Caco-2 (cell line): ENCODE data around the gene KRTAP12-4. TPM values are rescaled to one million over a fixed set of nuclear protein-coding genes. Genes with fewer than 3 reads are reported as not detected.

Source experiments
- BruUV-seq: library from RNA; stranded (reverse); fragments of 400-500 nt; replicated peaks from 2 replicates; lab custom pipeline; 2021; lab: Mats Ljungman, UMichigan
- CTCF ChIA-PET: fragments of 300-600 bp; sonication (Branson Sonifier 250); formaldehyde crosslinking; loops from one replicate; lab custom pipeline; 2022; ENCODE audit warnings: antibody characterized with exemption; lab: Charles Lee
- POLR2A ChIA-PET: fragments of 300-600 bp; sonication (Branson Sonifier 250); formaldehyde crosslinking; loops from one replicate; lab custom pipeline; 2022; ENCODE audit warnings: antibody characterized with exemption; lab: Charles Lee
- DNase-seq, 2 experiments: peaks; one replicate each; pipeline versions ENCODE4 v3.0.0 to v3.0.0-alpha.2; 2020 to 2022
- H3K27me3 ChIP-seq: replicated peaks from 2 replicates; pipeline ENCODE4 v1.6.0; 2011; ENCODE audit warnings: low read length; ENCODE audit not compliant: control insufficient read depth, insufficient read depth
- H3K36me3 ChIP-seq: 2 replicates; pipeline ENCODE4 v1.5.1; 2011; ENCODE audit warnings: low read length; ENCODE audit not compliant: control insufficient read depth, insufficient read depth
- H3K4me1 ChIP-seq: fragments of 250-450 bp; sonication (Bioruptor Pico); 2 replicates; pipeline ENCODE4 v1.5.1; 2020; ENCODE audit warnings: mild to moderate bottlenecking
- H3K4me3 ChIP-seq: 2 replicates; pipeline ENCODE4 v1.5.1; 2011; ENCODE audit warnings: low read depth, mild to moderate bottlenecking, control low read depth, low read length
- H3K9me3 ChIP-seq: fragments of 250-450 bp; sonication (Bioruptor Pico); 2 replicates; pipeline ENCODE4 v1.5.1; 2020; ENCODE audit warnings: mild to moderate bottlenecking, moderate library complexity
- H3K27ac Mint-ChIP-seq: one replicate; pipeline ENCODE4 v1.8.0; 2022; ENCODE audit warnings: mixed read lengths; ENCODE audit not compliant: unreplicated experiment
- H3K27me3 Mint-ChIP-seq: one replicate; pipeline ENCODE4 v1.8.0; 2022; ENCODE audit warnings: mixed read lengths; ENCODE audit not compliant: insufficient read depth, unreplicated experiment
- H3K36me3 Mint-ChIP-seq: one replicate; pipeline ENCODE4 v1.8.0; 2022; ENCODE audit warnings: mild to moderate bottlenecking, mixed read lengths; ENCODE audit not compliant: insufficient read depth, unreplicated experiment
- H3K4me1 Mint-ChIP-seq: one replicate; pipeline ENCODE4 v1.8.0; 2022; ENCODE audit warnings: low read depth, mixed read lengths; ENCODE audit not compliant: unreplicated experiment
- H3K4me3 Mint-ChIP-seq: one replicate; pipeline ENCODE4 v1.8.0; 2022; ENCODE audit warnings: mild to moderate bottlenecking, moderate library complexity, mixed read lengths; ENCODE audit not compliant: unreplicated experiment
- H3K9me3 Mint-ChIP-seq: one replicate; pipeline ENCODE4 v1.8.0; 2022; ENCODE audit warnings: mixed read lengths; ENCODE audit not compliant: unreplicated experiment
- CTCF ChIP-seq, 2 experiments: fragments of 200-600 bp in 1 of 2; IDR thresholded peaks; 1 replicate in 1 of 2; 2 replicates in 1 of 2; pipeline versions ENCODE4 v1.5.1 to v1.8.0; 2011 to 2022; ENCODE audit warnings: antibody characterized with exemption in 1 of 2, control low read depth in 1 of 2, inconsistent platforms in 1 of 2, low read depth in 1 of 2, low read length in 1 of 2, mild to moderate bottlenecking in 1 of 2, moderate library complexity in 1 of 2; ENCODE audit not compliant: insufficient read depth in 1 of 2, severe bottlenecking in 1 of 2, unreplicated experiment in 1 of 2
- intact Hi-C: fragments of 100-400 bp; cut with micrococcal nuclease; formaldehyde crosslinking; loops from one replicate; pipeline ENCODE4 v1.10.0; 2022; ENCODE audit not compliant: unreplicated experiment
- total RNA-seq: library from RNA; stranded (reverse); gene quantifications from 2 replicates; pipeline ENCODE4 v1.2.3, GENCODE V29; 2022

Gene KRTAP12-4
- total RNA-seq, 1 experiment from 2014 or later: not detected

- POLR2A ChIA-PET: no interaction called here
- Mint-ChIP-seq H3K4me1 (no peaks in the 10 kb centered on the region), H3K27ac (no peak overlapping the region), H3K9me3 (peaks cover 35% of the 10 kb centered on the region), H3K4me3 (no peak overlapping the region), H3K27me3 (peaks cover 6% of the 10 kb centered on the region), H3K36me3 (no peaks in the 10 kb centered on the region)
- no peak for TF ChIP-seq CTCF (IDR thresholded peaks at IDR 0.05; ENCODE audit: insufficient read depth in 1 of 2, low read depth in 1 of 2, low read length in 1 of 2, severe bottlenecking in 1 of 2, unreplicated experiment in 1 of 2)
- intact Hi-C loops: no loop called here
- no peak for DNase-seq
- Histone ChIP-seq H3K27me3 (no peaks in the 10 kb centered on the region), H3K4me1 (no peaks in the 10 kb centered on the region), H3K4me3 (no peak overlapping the region), H3K36me3 (no peaks in the 10 kb centered on the region), H3K9me3 (peaks cover 12% of the 10 kb centered on the region; the same call in 1 of the 2 replicates)
- CTCF ChIA-PET: no interaction called here
- no TSS peak for BruUV-seq
Measured at GRCh38 chr21:44617071-44617501, 37.4 kb downstream of the KRTAP12-4 start.

GRCh38 chr21:44616591-44616926 is 37.9 kb downstream of the KRTAP12-4 start:
- POLR2A ChIA-PET: no interaction called here
- no peaks in the 10 kb centered on the region for H3K36me3 ChIP-seq
- Mint-ChIP-seq H3K27ac (no peak overlapping the region), H3K27me3 (peaks cover 6% of the 10 kb centered on the region), H3K4me1 (no peaks in the 10 kb centered on the region), H3K4me3 (no peak overlapping the region), H3K36me3 (no peaks in the 10 kb centered on the region), H3K9me3 (peaks cover 35% of the 10 kb centered on the region)
- no peak for DNase-seq
- no peaks in the 10 kb centered on the region for H3K27me3 ChIP-seq
- H3K4me3 ChIP-seq: no peak overlapping the region
- H3K9me3 ChIP-seq: peaks cover 12% of the 10 kb centered on the region; the same call in 1 of the 2 replicates
- H3K4me1 ChIP-seq: no peaks in the 10 kb centered on the region
- intact Hi-C loops: no loop called here
- no peak for TF ChIP-seq CTCF (IDR thresholded peaks at IDR 0.05; ENCODE audit: insufficient read depth in 1 of 2, low read depth in 1 of 2, low read length in 1 of 2, severe bottlenecking in 1 of 2, unreplicated experiment in 1 of 2)
- CTCF ChIA-PET: no interaction called here
- no TSS peak for BruUV-seq

- Mint-ChIP-seq H3K4me3 (no peak overlapping the region), H3K27me3 (peaks cover 6% of the 10 kb centered on the region), H3K9me3 (peaks cover 40% of the 10 kb centered on the region), H3K36me3 (no peaks in the 10 kb centered on the region), H3K27ac (no peak overlapping the region), H3K4me1 (no peaks in the 10 kb centered on the region)
- Histone ChIP-seq H3K27me3 (no peaks in the 10 kb centered on the region), H3K4me3 (no peak overlapping the region), H3K36me3 (no peaks in the 10 kb centered on the region), H3K4me1 (no peaks in the 10 kb centered on the region), H3K9me3 (peaks cover 15% of the 10 kb centered on the region; the same call in 1 of the 2 replicates)
- intact Hi-C loops: no loop called here
- no peak for TF ChIP-seq CTCF (IDR thresholded peaks at IDR 0.05; ENCODE audit: insufficient read depth in 1 of 2, low read depth in 1 of 2, low read length in 1 of 2, severe bottlenecking in 1 of 2, unreplicated experiment in 1 of 2)
- CTCF ChIA-PET: interaction anchor here (0.7 kb wide), 1 partner anchor 270 kb away, joined by 4 read pairs; no protein-coding TSS in a partner anchor
- no TSS peak for BruUV-seq
- POLR2A ChIA-PET: no interaction called here
- no peak for DNase-seq
Measured at GRCh38 chr21:44615911-44616590, 38.4 kb downstream of the KRTAP12-4 start.
